Thoracic aorta (tissue), 2 donors: ENCODE data around the gene TMEM141. TPM values are rescaled to one million over a fixed set of nuclear protein-coding genes. Genes with fewer than 3 reads are reported as not detected.
A peak's percentile ranks its signal among the peaks of the same experiment; 100 is the strongest.
"Not testable (repeated sequence)": the region's sequence is repeated elsewhere in the genome, so short reads cannot be mapped to it uniquely, and the experiment has no call there.

Experiments used
- ATAC-seq: fragments of 150-250 bp; one replicate; pipeline ENCODE4 v1.8.0; 2017; ENCODE audit warnings: low read depth; ENCODE audit not compliant: insufficient number of reproducible peaks, low FRiP score
- DNase-seq: peaks from one replicate; pipeline ENCODE4 v3.0.0-alpha.2; 2020; ENCODE audit warnings: low spot score
- H3K27ac ChIP-seq, 2 donors: fragments of 200-600 bp; sonication (generic); 1 replicate in 1 of 2; 2 replicates in 1 of 2; pipeline ENCODE4 v1.5.1; 2016; ENCODE audit warnings: mild to moderate bottlenecking in 2 of 2, moderate library complexity in 2 of 2
- H3K27me3 ChIP-seq: fragments of 200-600 bp; sonication (generic); replicated peaks from 2 replicates; pipeline ENCODE4 v1.6.0; 2016; ENCODE audit warnings: mild to moderate bottlenecking; ENCODE audit not compliant: insufficient read depth
- H3K36me3 ChIP-seq: fragments of 200-600 bp; sonication (generic); one replicate; pipeline ENCODE4 v1.5.1; 2016
- H3K4me1 ChIP-seq, 2 donors: fragments of 200-600 bp; sonication (generic); 1 replicate in 1 of 2; 2 replicates in 1 of 2; pipeline versions ENCODE4 v1.5.1 to v1.6.0; 2016; ENCODE audit warnings: low read depth in 2 of 2, mild to moderate bottlenecking in 1 of 2; ENCODE audit not compliant: control insufficient read depth in 1 of 2
- H3K4me3 ChIP-seq: fragments of 200-600 bp; sonication (generic); 2 replicates; pipeline ENCODE4 v1.5.1; 2016; ENCODE audit warnings: mild to moderate bottlenecking
- H3K9me3 ChIP-seq: fragments of 200-600 bp; sonication (generic); 2 replicates; pipeline ENCODE4 v1.5.1; 2016
- CTCF ChIP-seq: fragments of 200-600 bp; sonication (generic); IDR thresholded peaks from one replicate; pipeline ENCODE4 v1.5.1; 2019; ENCODE audit warnings: antibody characterized with exemption
- total RNA-seq, 2 donors: library from RNA; depleted of rRNA; stranded (reverse); fragments of >200 nt; gene quantifications; one replicate each; pipeline versions ENCODE4 v1.1.0 to v1.2.3, GENCODE V29; 2016

The TMEM141 gene
- total RNA-seq, 2 donors from 2014 or later: 12.8 to 37.8 TPM

GRCh38 chr9:136760424-136760823 is 30.7 kb upstream of the TMEM141 start:
- H3K9me3 ChIP-seq: no peaks in the 10 kb centered on the region
- H3K4me1 ChIP-seq: no peaks in the 10 kb centered on the region
- H3K36me3 ChIP-seq: no peaks in the 10 kb centered on the region
- H3K4me3 ChIP-seq: no peak overlapping the region
- TF ChIP-seq CTCF: no peak
- no peak overlapping the region for H3K27ac ChIP-seq
- H3K27me3 ChIP-seq: no peaks in the 10 kb centered on the region
- DNase-seq (no peak), ATAC-seq (no peak)

- peak; percentile 8 for TF ChIP-seq CTCF
- H3K9me3 ChIP-seq, H3K4me1 ChIP-seq, DNase-seq, ATAC-seq, H3K36me3 ChIP-seq, H3K27ac ChIP-seq, H3K27me3 ChIP-seq, H3K4me3 ChIP-seq: not testable (repeated sequence)
These were observed 30.2 kb upstream of the TMEM141 start for GRCh38 chr9:136760834-136761544.

- H3K4me1 ChIP-seq: no peaks in the 10 kb centered on the region
- no peak overlapping the region for H3K27ac ChIP-seq
- H3K27me3 ChIP-seq: no peaks in the 10 kb centered on the region
- DNase-seq (no peak), ATAC-seq (no peak)
- H3K36me3 ChIP-seq: no peaks in the 10 kb centered on the region
- no peaks in the 10 kb centered on the region for H3K9me3 ChIP-seq
- TF ChIP-seq CTCF: no peak
- H3K4me3 ChIP-seq: no peak overlapping the region
These were observed 29.6 kb upstream of the TMEM141 start for GRCh38 chr9:136761545-136761981.

- H3K27me3 ChIP-seq: no peaks in the 10 kb centered on the region
- H3K36me3 ChIP-seq: no peaks in the 10 kb centered on the region
- no peak overlapping the region for H3K4me3 ChIP-seq
- H3K9me3 ChIP-seq: no peaks in the 10 kb centered on the region
- no peak for ATAC-seq
- no peak for DNase-seq
- no peaks in the 10 kb centered on the region for H3K4me1 ChIP-seq
- H3K27ac ChIP-seq: no peak overlapping the region
- TF ChIP-seq CTCF: no peak
These were observed 28.9 kb upstream of the TMEM141 start for GRCh38 chr9:136762221-136762691.

- no peak overlapping the region for H3K27ac ChIP-seq
- H3K9me3 ChIP-seq: no peaks in the 10 kb centered on the region
- H3K4me3 ChIP-seq: no peak overlapping the region
- no peaks in the 10 kb centered on the region for H3K4me1 ChIP-seq
- H3K27me3 ChIP-seq: no peaks in the 10 kb centered on the region
- no peak for TF ChIP-seq CTCF
- DNase-seq (no peak), ATAC-seq (no peak)
- no peaks in the 10 kb centered on the region for H3K36me3 ChIP-seq
These were observed 28.1 kb upstream of the TMEM141 start for GRCh38 chr9:136762915-136763648.
